ENCODE measurements around the gene FAM53B.

Gene FAM53B

GRCh38 chr10:124722798-124723783, 21.1 kb downstream of the FAM53B start:
- peak overlapping the region; percentile 24 to 55 (median 31) for H3K27ac Mint-ChIP-seq
- H3K4me1 Mint-ChIP-seq = peaks cover 81% of the 10 kb centered on the region
- TF ChIP-seq CTCF (IDR thresholded peaks at IDR 0.05; ENCODE audit: unreplicated experiment in 3 of 3) = no peak
- no peak overlapping the region for H3K4me3 Mint-ChIP-seq
- no peaks in the 10 kb centered on the region for H3K9me3 Mint-ChIP-seq
- no peaks in the 10 kb centered on the region for H3K36me3 Mint-ChIP-seq (ENCODE audit: low read depth)
- H3K27me3 Mint-ChIP-seq (ENCODE audit: low read depth) = no peaks in the 10 kb centered on the region

- H3K4me3 Mint-ChIP-seq = no peak overlapping the region
- TF ChIP-seq CTCF (IDR thresholded peaks at IDR 0.05; ENCODE audit: unreplicated experiment in 3 of 3) = no peak
- H3K4me1 Mint-ChIP-seq = peaks cover 84% of the 10 kb centered on the region
- no peaks in the 10 kb centered on the region for H3K9me3 Mint-ChIP-seq
- no peaks in the 10 kb centered on the region for H3K27me3 Mint-ChIP-seq (ENCODE audit: low read depth)
- no peaks in the 10 kb centered on the region for H3K36me3 Mint-ChIP-seq (ENCODE audit: low read depth)
- H3K27ac Mint-ChIP-seq = peak overlapping the region; percentile 21 to 49 (median 44)
Measured at GRCh38 chr10:124721330-124722045, 22.7 kb downstream of the FAM53B start.

- H3K4me3 Mint-ChIP-seq = peak overlapping the region in 2 of 3 experiments; percentile 33 to 43
- no peaks in the 10 kb centered on the region for H3K9me3 Mint-ChIP-seq
- peak in 1 of 3 experiments; percentile 12 for TF ChIP-seq CTCF (IDR thresholded peaks at IDR 0.05; ENCODE audit: unreplicated experiment in 3 of 3)
- no peaks in the 10 kb centered on the region for H3K36me3 Mint-ChIP-seq (ENCODE audit: low read depth)
- H3K27ac Mint-ChIP-seq = peak overlapping the region; percentile 52 to 88 (median 84)
- H3K27me3 Mint-ChIP-seq (ENCODE audit: low read depth) = no peaks in the 10 kb centered on the region
- H3K4me1 Mint-ChIP-seq = peaks cover 84% of the 10 kb centered on the region
Measured at GRCh38 chr10:124719213-124719851, 24.8 kb downstream of the FAM53B start.

GRCh38 chr10:124717911-124718741, 26.1 kb downstream of the FAM53B start:
- H3K27me3 Mint-ChIP-seq (ENCODE audit: low read depth) = no peaks in the 10 kb centered on the region
- TF ChIP-seq CTCF (IDR thresholded peaks at IDR 0.05; ENCODE audit: unreplicated experiment in 3 of 3) = no peak
- peaks cover 85% of the 10 kb centered on the region for H3K4me1 Mint-ChIP-seq
- no peaks in the 10 kb centered on the region for H3K9me3 Mint-ChIP-seq
- H3K4me3 Mint-ChIP-seq = peak overlapping the region; percentile 0 to 65 (median 1)
- H3K27ac Mint-ChIP-seq = peak overlapping the region; percentile 52 to 88 (median 84)
- H3K36me3 Mint-ChIP-seq (ENCODE audit: low read depth) = no peaks in the 10 kb centered on the region

- peaks cover 83% of the 10 kb centered on the region for H3K4me1 Mint-ChIP-seq
- TF ChIP-seq CTCF (IDR thresholded peaks at IDR 0.05; ENCODE audit: unreplicated experiment in 3 of 3) = no peak
- peak overlapping the region; percentile 65 to 88 (median 84) for H3K27ac Mint-ChIP-seq
- peak overlapping the region in 2 of 3 experiments; percentile 1 to 65 for H3K4me3 Mint-ChIP-seq
- no peaks in the 10 kb centered on the region for H3K36me3 Mint-ChIP-seq (ENCODE audit: low read depth)
- H3K9me3 Mint-ChIP-seq = no peaks in the 10 kb centered on the region
- H3K27me3 Mint-ChIP-seq (ENCODE audit: low read depth) = no peaks in the 10 kb centered on the region
Measured at GRCh38 chr10:124717041-124717757, 27.0 kb downstream of the FAM53B start.
